Ascending aorta (tissue), 2 donors: ENCODE data around the gene SENP8. TPM values are rescaled to one million over a fixed set of nuclear protein-coding genes. Genes with fewer than 3 reads are reported as not detected.
A peak's percentile ranks its signal among the peaks of the same experiment; 100 is the strongest.

Source experiments
- DNase-seq, 2 donors: peaks; one replicate each; pipeline ENCODE4 v3.0.0-alpha.2; 2019; ENCODE audit warnings: low spot score in 2 of 2
- H3K27ac ChIP-seq, 2 donors: fragments of 200-600 bp; sonication (generic); one replicate each; pipeline ENCODE4 v1.5.1; 2016 to 2017; ENCODE audit warnings: mild to moderate bottlenecking in 1 of 2
- H3K27me3 ChIP-seq: fragments of 200-600 bp; sonication (generic); one replicate; pipeline ENCODE4 v1.5.1; 2017
- H3K36me3 ChIP-seq, 2 donors: fragments of 200-600 bp; sonication (generic); one replicate each; pipeline ENCODE4 v1.5.1; 2016
- H3K4me1 ChIP-seq, 2 donors: fragments of 200-600 bp; sonication (generic); one replicate each; pipeline ENCODE4 v1.5.1; 2016 to 2017; ENCODE audit warnings: mild to moderate bottlenecking in 1 of 2
- H3K4me3 ChIP-seq, 2 donors: fragments of 200-600 bp; sonication (generic); one replicate each; pipeline ENCODE4 v1.5.1; 2016 to 2017; ENCODE audit warnings: mild to moderate bottlenecking in 1 of 2
- H3K9me3 ChIP-seq, 2 donors: fragments of 200-600 bp; sonication (generic); one replicate each; pipeline ENCODE4 v1.5.1; 2016
- intact Hi-C: fragments of 100-400 bp; cut with DNase I; formaldehyde crosslinking; loops from one replicate; pipeline ENCODE4 v1.15.1; 2023
- total RNA-seq: library from RNA; depleted of rRNA; stranded (reverse); fragments of >200 nt; gene quantifications from one replicate; pipeline ENCODE4 v1.1.0, GENCODE V29; 2016
- TF ChIP-seq, protein P1 (sequence below), 3 experiments: fragments of 200-600 bp in 2 of 3; fragments of 450-650 bp in 1 of 3; sonication (generic) in 2 of 3; IDR thresholded peaks; one replicate each; pipeline ENCODE4 v1.5.1; 2016 to 2019; ENCODE audit warnings: antibody characterized with exemption in 3 of 3, mild to moderate bottlenecking in 1 of 3, moderate library complexity in 1 of 3

The SENP8 gene
- total RNA-seq, 1 donor from 2014 or later = 3.5 TPM

- no peaks in the 10 kb centered on the region for H3K36me3 ChIP-seq
- intact Hi-C loops = no loop called here
- no peaks in the 10 kb centered on the region for H3K9me3 ChIP-seq
- H3K27me3 ChIP-seq = no peaks in the 10 kb centered on the region
- no peak for DNase-seq
- TF ChIP-seq, protein P1, sequence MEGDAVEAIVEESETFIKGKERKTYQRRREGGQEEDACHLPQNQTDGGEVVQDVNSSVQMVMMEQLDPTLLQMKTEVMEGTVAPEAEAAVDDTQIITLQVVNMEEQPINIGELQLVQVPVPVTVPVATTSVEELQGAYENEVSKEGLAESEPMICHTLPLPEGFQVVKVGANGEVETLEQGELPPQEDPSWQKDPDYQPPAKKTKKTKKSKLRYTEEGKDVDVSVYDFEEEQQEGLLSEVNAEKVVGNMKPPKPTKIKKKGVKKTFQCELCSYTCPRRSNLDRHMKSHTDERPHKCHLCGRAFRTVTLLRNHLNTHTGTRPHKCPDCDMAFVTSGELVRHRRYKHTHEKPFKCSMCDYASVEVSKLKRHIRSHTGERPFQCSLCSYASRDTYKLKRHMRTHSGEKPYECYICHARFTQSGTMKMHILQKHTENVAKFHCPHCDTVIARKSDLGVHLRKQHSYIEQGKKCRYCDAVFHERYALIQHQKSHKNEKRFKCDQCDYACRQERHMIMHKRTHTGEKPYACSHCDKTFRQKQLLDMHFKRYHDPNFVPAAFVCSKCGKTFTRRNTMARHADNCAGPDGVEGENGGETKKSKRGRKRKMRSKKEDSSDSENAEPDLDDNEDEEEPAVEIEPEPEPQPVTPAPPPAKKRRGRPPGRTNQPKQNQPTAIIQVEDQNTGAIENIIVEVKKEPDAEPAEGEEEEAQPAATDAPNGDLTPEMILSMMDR (IDR thresholded peaks at IDR 0.05) = no peak
- no peak overlapping the region for H3K27ac ChIP-seq
- peaks cover 12 to 19% of the 10 kb centered on the region in 2 donors for H3K4me1 ChIP-seq
- H3K4me3 ChIP-seq = peak overlapping the region; percentile 12 to 61
Observed at GRCh38 chr15:72183781-72184164, 65.6 kb downstream of the SENP8 start.

DNA sequence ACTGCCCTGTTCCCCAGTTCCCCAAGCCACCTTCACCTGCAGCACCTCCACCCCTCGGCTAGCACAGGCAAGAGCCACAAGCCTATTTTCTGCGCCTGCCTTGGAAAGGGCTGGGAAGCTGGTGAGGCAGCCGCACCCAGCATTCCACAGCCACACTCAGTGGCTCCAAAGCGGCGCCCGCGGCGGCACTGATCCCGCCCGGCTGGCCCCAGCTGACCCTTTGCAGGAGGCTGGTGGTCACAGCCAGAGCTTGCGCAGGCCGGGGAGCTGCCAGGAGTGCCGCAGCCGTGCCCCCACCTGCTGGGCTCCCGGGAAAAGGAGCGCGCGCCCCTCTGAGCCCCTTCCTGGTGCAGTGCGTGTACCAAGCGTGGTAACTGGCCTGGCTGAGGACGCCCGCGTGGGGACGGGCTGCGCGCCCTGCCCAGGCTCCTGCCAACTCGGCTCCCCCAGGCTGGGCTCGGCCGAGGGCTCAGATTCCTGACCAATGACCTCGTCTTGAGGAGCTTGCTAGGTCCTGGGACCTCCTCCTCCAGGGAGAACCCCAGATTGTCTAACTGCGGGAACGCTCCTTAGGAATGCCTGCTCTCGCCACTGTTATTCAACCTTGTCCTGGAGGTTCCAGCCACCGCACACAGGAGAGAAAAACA, 66.1 kb downstream of the SENP8 start:
- DNase-seq = peak in 1 of 2 donors; percentile 65
- Histone ChIP-seq H3K9me3 (no peaks in the 10 kb centered on the region), H3K4me1 (peaks cover 12 to 19% of the 10 kb centered on the region in 2 donors), H3K27me3 (no peaks in the 10 kb centered on the region), H3K27ac (no peak overlapping the region), H3K36me3 (no peaks in the 10 kb centered on the region), H3K4me3 (peak overlapping the region; percentile 12 to 61)
- TF ChIP-seq, protein P1 (IDR thresholded peaks at IDR 0.05) = no peak
- intact Hi-C loops = no loop called here

GRCh38 chr15:72189250-72189902, 71.2 kb downstream of the SENP8 start:
- TF ChIP-seq, protein P1 (IDR thresholded peaks at IDR 0.05) = no peak
- intact Hi-C loops = no loop called here
- no peak for DNase-seq

DNA sequence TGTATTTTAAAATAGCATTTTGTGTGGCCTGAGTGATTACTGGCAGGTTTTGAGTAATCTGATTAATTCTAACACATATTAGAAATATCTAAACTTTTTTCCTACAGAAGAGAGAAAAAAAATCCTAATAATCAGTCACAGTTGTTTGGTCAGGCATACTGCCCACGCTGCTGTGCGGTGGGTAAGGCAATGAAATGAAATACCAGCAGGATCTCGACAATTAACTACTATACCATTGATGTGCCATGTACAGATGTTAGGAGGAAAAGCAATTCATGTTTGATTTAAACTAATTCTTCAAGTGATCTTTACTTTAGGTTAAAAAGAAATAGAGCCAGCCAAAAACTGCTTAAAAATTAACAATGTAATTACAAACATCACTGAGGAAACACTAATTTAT, 74.2 kb downstream of the SENP8 start:
- H3K27me3 ChIP-seq = no peaks in the 10 kb centered on the region
- no peak for DNase-seq
- TF ChIP-seq, protein P1 (IDR thresholded peaks at IDR 0.05) = no peak
- H3K4me1 ChIP-seq = peaks cover 0 to 1% of the 10 kb centered on the region in 2 donors
- no peak overlapping the region for H3K4me3 ChIP-seq
- no peaks in the 10 kb centered on the region for H3K9me3 ChIP-seq
- intact Hi-C loops = no loop called here
- no peak overlapping the region for H3K27ac ChIP-seq
- no peaks in the 10 kb centered on the region for H3K36me3 ChIP-seq

More at GRCh38 chr15:72189250-72189902, 71.2 kb downstream of the SENP8 start:
- Histone ChIP-seq H3K27ac (no peak overlapping the region), H3K4me3 (no peak overlapping the region), H3K4me1 (peaks cover 0 to 1% of the 10 kb centered on the region in 2 donors), H3K27me3 (no peaks in the 10 kb centered on the region), H3K36me3 (no peaks in the 10 kb centered on the region), H3K9me3 (no peaks in the 10 kb centered on the region)

Other genes starting within 250 kb of the SENP8 start
- gene MYO9A, start 253 bp upstream of the SENP8 start, total RNA-seq = 128 TPM
- not detected for gene GRAMD2A, start 79.4 kb downstream of the SENP8 start, total RNA-seq
- 313 TPM for gene PKM, start 112.8 kb downstream of the SENP8 start, total RNA-seq
- gene PARP6, start 154.2 kb downstream of the SENP8 start, total RNA-seq = 26.5 TPM
- gene CELF6, start 201.8 kb downstream of the SENP8 start, total RNA-seq = not detected